Endothelial cell of umbilical vein (primary cell): ENCODE measurements around the gene NTMT2.

Experiments used
- CTCF ChIP-seq, 2 donors: IDR thresholded peaks; 1 replicate in 1 of 2; 2 replicates in 1 of 2; pipeline ENCODE4 v1.5.1; 2011; ENCODE audit warnings: low read length in 2 of 2, mild to moderate bottlenecking in 2 of 2, moderate library complexity in 2 of 2, control low read depth in 1 of 2, inconsistent platforms in 1 of 2, low read depth in 1 of 2; ENCODE audit not compliant: insufficient read depth in 1 of 2; ENCODE audit errors: extremely low read depth in 1 of 2
- POLR2A ChIP-seq: IDR thresholded peaks from 2 replicates; pipeline ENCODE4 v1.6.1; 2012; ENCODE audit warnings: low read depth, mild to moderate bottlenecking, control low read depth, low read length

GRCh38 chr1:170150016-170150415 is 4.3 kb downstream of the NTMT2 start:
- no peak for TF ChIP-seq CTCF (IDR thresholded peaks at IDR 0.05; ENCODE audit: extremely low read depth in 1 of 2, insufficient read depth in 1 of 2, low read depth in 1 of 2, low read length in 2 of 2)
- no peak for TF ChIP-seq POLR2A
